HEK293 (cell line): ENCODE data around the gene GRIN3A.

Experiments
- CTCF ChIA-PET: fragments of 350-600 bp; formaldehyde crosslinking; extraction: SDS; loops from one replicate; lab custom pipeline; 2021; ENCODE audit warnings: antibody characterized with exemption; lab: Yijun Ruan, JAX
- POLR2A ChIA-PET: fragments of 300-600 bp; formaldehyde crosslinking; extraction: SDS; loops from one replicate; lab custom pipeline; 2020; ENCODE audit warnings: antibody characterized with exemption, inconsistent platforms; lab: Yijun Ruan, JAX
- H3K27ac ChIP-seq: fragments of 200-500 bp; sonication (Bioruptor generic); 2 replicates; pipeline ENCODE4 v1.5.1; 2014; ENCODE audit warnings: low read depth, low read length, control low read depth, inconsistent platforms; ENCODE audit errors: extremely low read depth
- H3K36me3 ChIP-seq, 2 experiments: fragments of 200-500 bp in 1 of 2; sonication (Bioruptor generic) in 1 of 2; 1 replicate in 1 of 2; 2 replicates in 1 of 2; pipeline ENCODE4 v1.5.1; 2014 to 2017; ENCODE audit warnings: inconsistent platforms in 2 of 2, low read length in 2 of 2; ENCODE audit not compliant: control insufficient read depth in 2 of 2, insufficient read depth in 1 of 2
- H3K4me1 ChIP-seq: fragments of 200-500 bp; sonication (Bioruptor generic); 2 replicates; pipeline ENCODE4 v1.5.1; 2014; ENCODE audit warnings: mild to moderate bottlenecking, low read length, inconsistent platforms; ENCODE audit not compliant: control insufficient read depth, insufficient read depth
- H3K4me3 ChIP-seq: 2 replicates; pipeline ENCODE4 v1.5.1; 2011; ENCODE audit warnings: low read depth, mild to moderate bottlenecking, control low read depth, low read length, moderate library complexity
- H3K9me3 ChIP-seq: fragments of 200-500 bp; sonication (Bioruptor generic); 2 replicates; pipeline ENCODE4 v1.5.1; 2014; ENCODE audit warnings: low read depth, low read length, inconsistent platforms; ENCODE audit not compliant: control insufficient read depth, insufficient read depth
- KLF1 ChIP-seq: fragments of 450-650 bp; formaldehyde crosslinking; IDR thresholded peaks from 2 replicates; pipeline ENCODE4 v1.5.1; 2016; ENCODE audit warnings: missing biosample characterization, missing genetic modification characterization
- KLF10 ChIP-seq: fragments of 450-650 bp; IDR thresholded peaks from 2 replicates; pipeline ENCODE4 v1.5.1; 2018; ENCODE audit warnings: missing biosample characterization, mild to moderate bottlenecking, missing genetic modification characterization
- MYNN ChIP-seq: fragments of 450-650 bp; formaldehyde crosslinking; IDR thresholded peaks from 2 replicates; pipeline ENCODE4 v1.5.1; 2016; ENCODE audit warnings: missing biosample characterization, missing genetic modification characterization, borderline replicate concordance
- SALL2 ChIP-seq: fragments of 450-650 bp; formaldehyde crosslinking; IDR thresholded peaks from 2 replicates; pipeline ENCODE4 v1.5.0; 2017; ENCODE audit warnings: missing biosample characterization, mild to moderate bottlenecking, missing genetic modification characterization, borderline replicate concordance
- YY2 ChIP-seq: fragments of 450-650 bp; formaldehyde crosslinking; IDR thresholded peaks from 2 replicates; pipeline ENCODE4 v1.5.1; 2016; ENCODE audit warnings: missing biosample characterization, missing genetic modification characterization
- ZBTB20 ChIP-seq: fragments of 450-650 bp; formaldehyde crosslinking; IDR thresholded peaks from 2 replicates; pipeline ENCODE4 v1.5.1; 2016; ENCODE audit warnings: missing biosample characterization, missing genetic modification characterization
- ZNF16 ChIP-seq: fragments of 450-650 bp; formaldehyde crosslinking; IDR thresholded peaks from 2 replicates; pipeline ENCODE4 v1.5.1; 2016; ENCODE audit warnings: low read depth, missing biosample characterization, missing genetic modification characterization
- ZNF223 ChIP-seq: fragments of 450-650 bp; formaldehyde crosslinking; IDR thresholded peaks from 2 replicates; pipeline ENCODE4 v1.5.1; 2016; ENCODE audit warnings: missing biosample characterization, missing genetic modification characterization
- ZNF404 ChIP-seq: fragments of 450-650 bp; formaldehyde crosslinking; IDR thresholded peaks from 2 replicates; pipeline ENCODE4 v1.5.1; 2017; ENCODE audit warnings: missing biosample characterization, missing genetic modification characterization
- ZNF423 ChIP-seq: fragments of 450-650 bp; formaldehyde crosslinking; IDR thresholded peaks from 2 replicates; pipeline ENCODE4 v1.5.1; 2016; ENCODE audit warnings: missing biosample characterization, missing genetic modification characterization
- ZNF433 ChIP-seq: fragments of 450-650 bp; formaldehyde crosslinking; IDR thresholded peaks from 2 replicates; pipeline ENCODE4 v1.5.1; 2016; ENCODE audit warnings: missing biosample characterization, missing genetic modification characterization, low read depth
- ZNF670 ChIP-seq: fragments of 450-650 bp; formaldehyde crosslinking; IDR thresholded peaks from 2 replicates; pipeline ENCODE4 v1.5.1; 2016; ENCODE audit warnings: missing biosample characterization, missing genetic modification characterization, low read depth
- ZNF792 ChIP-seq: fragments of 450-650 bp; formaldehyde crosslinking; IDR thresholded peaks from 2 replicates; pipeline ENCODE4 v1.5.1; 2016; ENCODE audit warnings: missing biosample characterization, missing genetic modification characterization
- TF ChIP-seq, protein P1 (sequence below): fragments of 450-650 bp; formaldehyde crosslinking; IDR thresholded peaks from 2 replicates; pipeline ENCODE4 v1.5.1; 2016; ENCODE audit warnings: missing biosample characterization, missing genetic modification characterization
- TF ChIP-seq, protein P2 (sequence below): fragments of 450-650 bp; IDR thresholded peaks from 2 replicates; pipeline ENCODE4 v1.5.1; 2018; ENCODE audit warnings: missing biosample characterization, mild to moderate bottlenecking, missing genetic modification characterization
- TF ChIP-seq, protein P3 (sequence below): fragments of 450-650 bp; formaldehyde crosslinking; IDR thresholded peaks from 2 replicates; pipeline ENCODE4 v1.5.1; 2016; ENCODE audit warnings: missing biosample characterization, missing genetic modification characterization
- TF ChIP-seq, protein P4 (sequence below): fragments of 450-650 bp; formaldehyde crosslinking; IDR thresholded peaks from 2 replicates; pipeline ENCODE4 v1.5.1; 2016; ENCODE audit warnings: missing biosample characterization, missing genetic modification characterization, low read depth
- TF ChIP-seq, protein P5 (sequence below): fragments of 450-650 bp; formaldehyde crosslinking; IDR thresholded peaks from 2 replicates; pipeline ENCODE4 v1.5.1; 2016; ENCODE audit warnings: missing biosample characterization, missing genetic modification characterization
- TF ChIP-seq, protein P6 (sequence below): fragments of 450-650 bp; formaldehyde crosslinking; IDR thresholded peaks from 2 replicates; pipeline ENCODE4 v1.5.1; 2016; ENCODE audit warnings: missing biosample characterization, missing genetic modification characterization

Gene GRIN3A

DNA sequence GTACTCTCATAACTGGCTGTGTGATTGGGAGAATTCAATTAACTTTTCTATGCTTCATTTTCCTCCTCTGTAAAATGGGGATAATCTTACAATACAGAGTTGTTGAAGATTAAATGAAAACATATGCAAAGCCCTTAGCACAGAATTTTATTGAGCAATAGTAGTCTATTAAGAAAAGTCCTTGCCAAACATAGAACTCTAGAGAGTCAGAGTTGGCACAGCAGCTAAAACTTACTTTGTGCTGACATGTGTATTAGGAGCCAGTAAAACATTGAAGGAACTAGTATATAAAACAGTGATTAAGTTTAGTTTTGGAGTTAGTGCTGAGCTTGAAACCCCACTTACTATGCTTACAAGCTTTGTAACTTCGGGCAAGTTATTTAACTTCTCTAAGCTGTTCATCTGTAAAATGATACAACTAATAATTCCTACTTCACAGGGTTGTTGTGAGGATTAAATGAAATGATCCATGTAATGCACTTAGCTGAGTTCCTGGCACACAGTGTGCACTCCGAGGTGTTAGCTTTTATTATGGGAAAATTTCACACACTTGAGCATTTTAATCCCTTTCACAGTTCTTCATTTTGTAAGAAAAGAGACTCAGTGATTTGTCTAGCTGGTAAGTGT, 20.0 kb upstream of the GRIN3A start:
- Histone ChIP-seq H3K4me3 (no peak overlapping the region), H3K4me1 (no peaks in the 10 kb centered on the region), H3K9me3 (no peaks in the 10 kb centered on the region), H3K36me3 (no peaks in the 10 kb centered on the region), H3K27ac (no peak overlapping the region)
- POLR2A ChIA-PET: no interaction called here
- TF ChIP-seq ZNF423 (tag by site-specific recombination) (no peak), ZNF223 (tag by site-specific recombination) (no peak), ZNF16 (tag by site-specific recombination) (no peak), KLF10 (no peak), ZNF670 (no peak), ZNF433 (no peak), MYNN (tag by site-specific recombination) (no peak), YY2 (tag by site-specific recombination) (no peak), ZNF792 (tag by site-specific recombination) (no peak), KLF1 (tag by site-specific recombination) (no peak), SALL2 (tag by site-specific recombination) (no peak), ZBTB20 (tag by site-specific recombination) (no peak), ZNF404 (no peak)
- TF ChIP-seq, protein P1, sequence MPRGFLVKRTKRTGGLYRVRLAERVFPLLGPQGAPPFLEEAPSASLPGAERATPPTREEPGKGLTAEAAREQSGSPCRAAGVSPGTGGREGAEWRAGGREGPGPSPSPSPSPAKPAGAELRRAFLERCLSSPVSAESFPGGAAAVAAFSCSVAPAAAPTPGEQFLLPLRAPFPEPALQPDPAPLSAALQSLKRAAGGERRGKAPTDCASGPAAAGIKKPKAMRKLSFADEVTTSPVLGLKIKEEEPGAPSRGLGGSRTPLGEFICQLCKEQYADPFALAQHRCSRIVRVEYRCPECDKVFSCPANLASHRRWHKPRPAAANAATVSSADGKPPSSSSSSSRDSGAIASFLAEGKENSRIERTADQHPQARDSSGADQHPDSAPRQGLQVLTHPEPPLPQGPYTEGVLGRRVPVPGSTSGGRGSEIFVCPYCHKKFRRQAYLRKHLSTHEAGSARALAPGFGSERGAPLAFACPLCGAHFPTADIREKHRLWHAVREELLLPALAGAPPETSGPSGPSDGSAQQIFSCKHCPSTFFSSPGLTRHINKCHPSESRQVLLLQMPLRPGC (tag by site-specific recombination): no peak
- TF ChIP-seq, protein P2, sequence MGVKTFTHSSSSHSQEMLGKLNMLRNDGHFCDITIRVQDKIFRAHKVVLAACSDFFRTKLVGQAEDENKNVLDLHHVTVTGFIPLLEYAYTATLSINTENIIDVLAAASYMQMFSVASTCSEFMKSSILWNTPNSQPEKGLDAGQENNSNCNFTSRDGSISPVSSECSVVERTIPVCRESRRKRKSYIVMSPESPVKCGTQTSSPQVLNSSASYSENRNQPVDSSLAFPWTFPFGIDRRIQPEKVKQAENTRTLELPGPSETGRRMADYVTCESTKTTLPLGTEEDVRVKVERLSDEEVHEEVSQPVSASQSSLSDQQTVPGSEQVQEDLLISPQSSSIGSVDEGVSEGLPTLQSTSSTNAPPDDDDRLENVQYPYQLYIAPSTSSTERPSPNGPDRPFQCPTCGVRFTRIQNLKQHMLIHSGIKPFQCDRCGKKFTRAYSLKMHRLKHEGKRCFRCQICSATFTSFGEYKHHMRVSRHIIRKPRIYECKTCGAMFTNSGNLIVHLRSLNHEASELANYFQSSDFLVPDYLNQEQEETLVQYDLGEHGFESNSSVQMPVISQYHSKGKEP (tag by site-specific recombination): no peak
- TF ChIP-seq, protein P3, sequence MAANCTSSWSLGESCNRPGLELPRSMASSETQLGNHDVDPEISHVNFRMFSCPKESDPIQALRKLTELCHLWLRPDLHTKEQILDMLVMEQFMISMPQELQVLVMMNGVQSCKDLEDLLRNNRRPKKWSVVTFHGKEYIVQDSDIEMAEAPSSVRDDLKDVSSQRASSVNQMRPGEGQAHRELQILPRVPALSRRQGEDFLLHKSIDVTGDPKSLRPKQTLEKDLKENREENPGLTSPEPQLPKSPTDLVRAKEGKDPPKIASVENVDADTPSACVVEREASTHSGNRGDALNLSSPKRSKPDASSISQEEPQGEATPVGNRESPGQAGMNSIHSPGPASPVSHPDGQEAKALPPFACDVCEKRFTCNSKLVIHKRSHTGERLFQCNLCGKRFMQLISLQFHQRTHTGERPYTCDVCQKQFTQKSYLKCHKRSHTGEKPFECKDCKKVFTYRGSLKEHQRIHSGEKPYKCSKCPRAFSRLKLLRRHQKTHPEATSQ: no peak
- TF ChIP-seq, protein P4, sequence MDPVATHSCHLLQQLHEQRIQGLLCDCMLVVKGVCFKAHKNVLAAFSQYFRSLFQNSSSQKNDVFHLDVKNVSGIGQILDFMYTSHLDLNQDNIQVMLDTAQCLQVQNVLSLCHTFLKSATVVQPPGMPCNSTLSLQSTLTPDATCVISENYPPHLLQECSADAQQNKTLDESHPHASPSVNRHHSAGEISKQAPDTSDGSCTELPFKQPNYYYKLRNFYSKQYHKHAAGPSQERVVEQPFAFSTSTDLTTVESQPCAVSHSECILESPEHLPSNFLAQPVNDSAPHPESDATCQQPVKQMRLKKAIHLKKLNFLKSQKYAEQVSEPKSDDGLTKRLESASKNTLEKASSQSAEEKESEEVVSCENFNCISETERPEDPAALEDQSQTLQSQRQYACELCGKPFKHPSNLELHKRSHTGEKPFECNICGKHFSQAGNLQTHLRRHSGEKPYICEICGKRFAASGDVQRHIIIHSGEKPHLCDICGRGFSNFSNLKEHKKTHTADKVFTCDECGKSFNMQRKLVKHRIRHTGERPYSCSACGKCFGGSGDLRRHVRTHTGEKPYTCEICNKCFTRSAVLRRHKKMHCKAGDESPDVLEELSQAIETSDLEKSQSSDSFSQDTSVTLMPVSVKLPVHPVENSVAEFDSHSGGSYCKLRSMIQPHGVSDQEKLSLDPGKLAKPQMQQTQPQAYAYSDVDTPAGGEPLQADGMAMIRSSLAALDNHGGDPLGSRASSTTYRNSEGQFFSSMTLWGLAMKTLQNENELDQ (tag by site-specific recombination): no peak
- TF ChIP-seq, protein P5, sequence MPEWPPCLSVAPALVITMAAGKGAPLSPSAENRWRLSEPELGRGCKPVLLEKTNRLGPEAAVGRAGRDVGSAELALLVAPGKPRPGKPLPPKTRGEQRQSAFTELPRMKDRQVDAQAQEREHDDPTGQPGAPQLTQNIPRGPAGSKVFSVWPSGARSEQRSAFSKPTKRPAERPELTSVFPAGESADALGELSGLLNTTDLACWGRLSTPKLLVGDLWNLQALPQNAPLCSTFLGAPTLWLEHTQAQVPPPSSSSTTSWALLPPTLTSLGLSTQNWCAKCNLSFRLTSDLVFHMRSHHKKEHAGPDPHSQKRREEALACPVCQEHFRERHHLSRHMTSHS (tag by site-specific recombination): no peak
- TF ChIP-seq, protein P6, sequence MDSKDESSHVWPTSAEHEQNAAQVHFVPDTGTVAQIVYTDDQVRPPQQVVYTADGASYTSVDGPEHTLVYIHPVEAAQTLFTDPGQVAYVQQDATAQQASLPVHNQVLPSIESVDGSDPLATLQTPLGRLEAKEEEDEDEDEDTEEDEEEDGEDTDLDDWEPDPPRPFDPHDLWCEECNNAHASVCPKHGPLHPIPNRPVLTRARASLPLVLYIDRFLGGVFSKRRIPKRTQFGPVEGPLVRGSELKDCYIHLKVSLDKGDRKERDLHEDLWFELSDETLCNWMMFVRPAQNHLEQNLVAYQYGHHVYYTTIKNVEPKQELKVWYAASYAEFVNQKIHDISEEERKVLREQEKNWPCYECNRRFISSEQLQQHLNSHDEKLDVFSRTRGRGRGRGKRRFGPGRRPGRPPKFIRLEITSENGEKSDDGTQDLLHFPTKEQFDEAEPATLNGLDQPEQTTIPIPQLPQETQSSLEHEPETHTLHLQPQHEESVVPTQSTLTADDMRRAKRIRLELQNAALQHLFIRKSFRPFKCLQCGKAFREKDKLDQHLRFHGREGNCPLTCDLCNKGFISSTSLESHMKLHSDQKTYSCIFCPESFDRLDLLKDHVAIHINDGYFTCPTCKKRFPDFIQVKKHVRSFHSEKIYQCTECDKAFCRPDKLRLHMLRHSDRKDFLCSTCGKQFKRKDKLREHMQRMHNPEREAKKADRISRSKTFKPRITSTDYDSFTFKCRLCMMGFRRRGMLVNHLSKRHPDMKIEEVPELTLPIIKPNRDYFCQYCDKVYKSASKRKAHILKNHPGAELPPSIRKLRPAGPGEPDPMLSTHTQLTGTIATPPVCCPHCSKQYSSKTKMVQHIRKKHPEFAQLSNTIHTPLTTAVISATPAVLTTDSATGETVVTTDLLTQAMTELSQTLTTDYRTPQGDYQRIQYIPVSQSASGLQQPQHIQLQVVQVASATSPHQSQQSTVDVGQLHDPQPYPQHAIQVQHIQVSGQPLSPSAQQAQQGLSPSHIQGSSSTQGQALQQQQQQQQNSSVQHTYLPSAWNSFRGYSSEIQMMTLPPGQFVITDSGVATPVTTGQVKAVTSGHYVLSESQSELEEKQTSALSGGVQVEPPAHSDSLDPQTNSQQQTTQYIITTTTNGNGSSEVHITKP: no peak
- CTCF ChIA-PET: interaction anchor here (0.6 kb wide), 2 partner anchors 69 to 218 kb away, joined by 3 read pairs; no protein-coding TSS in a partner anchor
